ENCODE data around the gene NCK1.

NCK1 gene

GRCh38 chr3:136973352-136973751, 111.3 kb downstream of the NCK1 start:
- H3K36me3 ChIP-seq (replicated peaks; ENCODE audit: low read depth, low read length): peaks cover 9% of the 10 kb centered on the region
- TF ChIP-seq EZH2phosphoT487 (IDR thresholded peaks at IDR 0.05; ENCODE audit: low read depth) (no peak), CTCF (IDR thresholded peaks at IDR 0.05; ENCODE audit: low read depth, low read length) (no peak)
- H2AFZ ChIP-seq (ENCODE audit: low read depth, low read length): no peak overlapping the region
- no peaks in the 10 kb centered on the region for H3K79me2 ChIP-seq (ENCODE audit: low read length)
- no peak overlapping the region for H3K4me2 ChIP-seq (ENCODE audit: low read length)
- H3K9me3 ChIP-seq (ENCODE audit: insufficient read depth, low read length): 0 out of 2 replicates have a peak, but pooled peaks cover 4% of the 10 kb centered on the region
- H4K20me1 ChIP-seq (ENCODE audit: insufficient read depth, low read length): no peaks in the 10 kb centered on the region
- H3K4me3 ChIP-seq (ENCODE audit: low read length): no peak overlapping the region
- no peaks in the 10 kb centered on the region for H3K27me3 ChIP-seq (ENCODE audit: low read depth, low read length)
- no peak overlapping the region for H3K27ac ChIP-seq (ENCODE audit: low read length)
- no peaks in the 10 kb centered on the region for H3K4me1 ChIP-seq (ENCODE audit: low read length)
- no peak overlapping the region for H3K9ac ChIP-seq (ENCODE audit: low read length)

- no peaks in the 10 kb centered on the region for H4K20me1 ChIP-seq (ENCODE audit: insufficient read depth, low read length)
These were observed 112.7 kb downstream of the NCK1 start for GRCh38 chr3:136974670-136975069.

GRCh38 chr3:136979204-136979603, 117.2 kb downstream of the NCK1 start:
- H3K27ac ChIP-seq (ENCODE audit: low read length): no peak overlapping the region
- H3K27me3 ChIP-seq (ENCODE audit: low read depth, low read length): no peaks in the 10 kb centered on the region
- TF ChIP-seq EZH2phosphoT487 (IDR thresholded peaks at IDR 0.05; ENCODE audit: low read depth): no peak
- TF ChIP-seq CTCF (IDR thresholded peaks at IDR 0.05; ENCODE audit: low read depth, low read length): no peak
- peaks cover 7% of the 10 kb centered on the region for H3K36me3 ChIP-seq (replicated peaks; ENCODE audit: low read depth, low read length)
- no peak overlapping the region for H3K4me2 ChIP-seq (ENCODE audit: low read length)
- H3K4me1 ChIP-seq (ENCODE audit: low read length): no peaks in the 10 kb centered on the region
- H2AFZ ChIP-seq (ENCODE audit: low read depth, low read length): no peak overlapping the region
- H3K9ac ChIP-seq (ENCODE audit: low read length): no peak overlapping the region
- H4K20me1 ChIP-seq (ENCODE audit: insufficient read depth, low read length): no peaks in the 10 kb centered on the region
- 0 out of 2 replicates have a peak, but pooled peaks cover 4% of the 10 kb centered on the region for H3K9me3 ChIP-seq (ENCODE audit: insufficient read depth, low read length)
- H3K79me2 ChIP-seq (ENCODE audit: low read length): no peaks in the 10 kb centered on the region
- no peak overlapping the region for H3K4me3 ChIP-seq (ENCODE audit: low read length)

More at GRCh38 chr3:136974670-136975069, 112.7 kb downstream of the NCK1 start:
- Histone ChIP-seq H3K4me1 (ENCODE audit: low read length) (no peaks in the 10 kb centered on the region), H3K27ac (ENCODE audit: low read length) (no peak overlapping the region), H3K79me2 (ENCODE audit: low read length) (no peaks in the 10 kb centered on the region), H3K27me3 (ENCODE audit: low read depth, low read length) (no peaks in the 10 kb centered on the region), H3K36me3 (replicated peaks; ENCODE audit: low read depth, low read length) (peaks cover 9% of the 10 kb centered on the region), H3K4me3 (ENCODE audit: low read length) (no peak overlapping the region), H3K4me2 (ENCODE audit: low read length) (no peak overlapping the region), H3K9ac (ENCODE audit: low read length) (no peak overlapping the region), H2AFZ (ENCODE audit: low read depth, low read length) (no peak overlapping the region), H3K9me3 (ENCODE audit: insufficient read depth, low read length) (0 out of 2 replicates have a peak, but pooled peaks cover 4% of the 10 kb centered on the region)
- no peak for TF ChIP-seq EZH2phosphoT487 (IDR thresholded peaks at IDR 0.05; ENCODE audit: low read depth)
- no peak for TF ChIP-seq CTCF (IDR thresholded peaks at IDR 0.05; ENCODE audit: low read depth, low read length)

GRCh38 chr3:136979684-136980083, 117.7 kb downstream of the NCK1 start:
- H3K4me3 ChIP-seq (ENCODE audit: low read length): no peak overlapping the region
- no peak overlapping the region for H2AFZ ChIP-seq (ENCODE audit: low read depth, low read length)
- H3K27ac ChIP-seq (ENCODE audit: low read length): no peak overlapping the region
- H4K20me1 ChIP-seq (ENCODE audit: insufficient read depth, low read length): no peaks in the 10 kb centered on the region
- TF ChIP-seq CTCF (IDR thresholded peaks at IDR 0.05; ENCODE audit: low read depth, low read length): no peak
- no peak for TF ChIP-seq EZH2phosphoT487 (IDR thresholded peaks at IDR 0.05; ENCODE audit: low read depth)
- no peaks in the 10 kb centered on the region for H3K79me2 ChIP-seq (ENCODE audit: low read length)
- no peaks in the 10 kb centered on the region for H3K27me3 ChIP-seq (ENCODE audit: low read depth, low read length)
- no peaks in the 10 kb centered on the region for H3K9me3 ChIP-seq (ENCODE audit: insufficient read depth, low read length)
- H3K36me3 ChIP-seq (replicated peaks; ENCODE audit: low read depth, low read length): peaks cover 2% of the 10 kb centered on the region
- no peaks in the 10 kb centered on the region for H3K4me1 ChIP-seq (ENCODE audit: low read length)
- no peak overlapping the region for H3K9ac ChIP-seq (ENCODE audit: low read length)
- H3K4me2 ChIP-seq (ENCODE audit: low read length): no peak overlapping the region
